Panc1 (cell line): ENCODE data around the gene TBRG1. TPM values are rescaled to one million over a fixed set of nuclear protein-coding genes. Genes with fewer than 3 reads are reported as not detected.

Experiments
- ATAC-seq: fragments of 200-7000 bp; cut with Tn5 transposase; 2 replicates; pipeline ENCODE4 v1.9.1; 2020; ENCODE audit warnings: mild to moderate bottlenecking, moderate library complexity
- BruUV-seq: library from RNA; stranded (reverse); fragments of 400-500 nt; replicated peaks from 2 replicates; lab custom pipeline; 2021; lab: Mats Ljungman, UMichigan
- CTCF ChIA-PET: fragments of 300-600 bp; sonication (Branson Sonifier 250); formaldehyde crosslinking; loops from one replicate; lab custom pipeline; 2022; ENCODE audit warnings: antibody characterized with exemption; lab: Charles Lee
- POLR2A ChIA-PET: fragments of 300-600 bp; sonication (Branson Sonifier 250); formaldehyde crosslinking; loops from one replicate; lab custom pipeline; 2022; ENCODE audit warnings: antibody characterized with exemption; lab: Charles Lee
- DNase-seq: peaks from one replicate; pipeline ENCODE4 v3.0.0-alpha.2; 2010; ENCODE audit warnings: low read depth, low spot score
- H3K27ac ChIP-seq: 2 replicates; pipeline ENCODE4 v1.5.1; 2011; ENCODE audit warnings: mild to moderate bottlenecking, low read length, inconsistent platforms
- H3K27me3 ChIP-seq: fragments of 200-500 bp; sonication (Bioruptor generic); 2 replicates; pipeline ENCODE4 v1.6.0; 2014; ENCODE audit warnings: low read length, inconsistent platforms; ENCODE audit not compliant: control insufficient read depth, insufficient read depth
- H3K36me3 ChIP-seq: fragments of 200-500 bp; sonication (Bioruptor generic); 2 replicates; pipeline ENCODE4 v1.5.1; 2014; ENCODE audit warnings: inconsistent platforms, mild to moderate bottlenecking, low read length, moderate library complexity; ENCODE audit not compliant: control insufficient read depth, insufficient read depth
- H3K4me1 ChIP-seq: 2 replicates; pipeline ENCODE4 v1.5.1; 2011; ENCODE audit warnings: inconsistent platforms, mild to moderate bottlenecking, low read length, moderate library complexity; ENCODE audit not compliant: control insufficient read depth, insufficient read depth
- H3K4me3 ChIP-seq, 2 experiments: 2 replicates each; pipeline ENCODE4 v1.5.1; 2011 to 2012; ENCODE audit warnings: low read depth in 2 of 2, low read length in 2 of 2, mild to moderate bottlenecking in 2 of 2, inconsistent platforms in 1 of 2, moderate library complexity in 1 of 2
- H3K9me3 ChIP-seq: fragments of 200-500 bp; sonication (Bioruptor generic); 2 replicates; pipeline ENCODE4 v1.5.1; 2014; ENCODE audit warnings: low read depth, mild to moderate bottlenecking, inconsistent platforms, low read length, moderate library complexity; ENCODE audit not compliant: control insufficient read depth, insufficient read depth
- CTCF ChIP-seq: fragments of 450-650 bp; IDR thresholded peaks from 2 replicates; pipeline ENCODE4 v1.5.1; 2017; ENCODE audit warnings: mild to moderate bottlenecking
- POLR2AphosphoS5 ChIP-seq: IDR thresholded peaks from 2 replicates; pipeline ENCODE4 v1.6.1; 2012; ENCODE audit warnings: mild to moderate bottlenecking, low read depth, low read length, moderate library complexity
- REST ChIP-seq, 2 experiments: IDR thresholded peaks; 2 replicates each; pipeline ENCODE4 v1.6.1; 2011 to 2012; ENCODE audit warnings: low read depth in 2 of 2, control low read depth in 1 of 2, low read length in 1 of 2, mild to moderate bottlenecking in 1 of 2, moderate library complexity in 1 of 2; ENCODE audit not compliant: insufficient read depth in 1 of 2
- SIN3A ChIP-seq: IDR thresholded peaks from 2 replicates; pipeline ENCODE4 v1.6.1; 2012; ENCODE audit warnings: low read depth, mild to moderate bottlenecking, low read length, moderate library complexity, borderline replicate concordance; ENCODE audit not compliant: insufficient read depth
- TCF7L2 ChIP-seq: IDR thresholded peaks from 2 replicates; pipeline ENCODE4 v1.6.1; 2011; ENCODE audit warnings: mild to moderate bottlenecking, low read depth, low read length, inconsistent platforms
- in situ Hi-C: cut with HindIII; loops from 2 replicates; pipeline ENCODE4 v1.10.0; 2016; ENCODE audit warnings: low sequenced_read_pairs, low pct_unique_long_range_greater_than_20kb
- intact Hi-C: fragments of 100-400 bp; cut with micrococcal nuclease; formaldehyde crosslinking; loops from one replicate; pipeline ENCODE4 v1.10.0; 2022; ENCODE audit not compliant: unreplicated experiment
- total RNA-seq: library from RNA; stranded (reverse); gene quantifications from one replicate; pipeline ENCODE4 v1.2.1, GENCODE V29; 2021; ENCODE audit not compliant: unreplicated experiment

TBRG1 gene
- total RNA-seq, 1 experiment from 2014 or later = 35.0 TPM

- DNase-seq = peak; percentile 81
- Histone ChIP-seq H3K36me3 (no peaks in the 10 kb centered on the region), H3K27me3 (no peaks in the 10 kb centered on the region), H3K9me3 (no peaks in the 10 kb centered on the region), H3K4me3 (peak within 1 kb of the TSS; percentile 67 to 75), H3K4me1 (peaks cover 13% of the 10 kb centered on the region), H3K27ac (peak within 1 kb of the TSS; percentile 93)
- intact Hi-C loops (no loop called here), in situ Hi-C loops (no loop called here)
- ChIA-PET CTCF (interaction anchor here (0.5 to 1.6 kb wide), 4 partner anchors 120 to 1242 kb away, joined by 3 to 8 read pairs (median 4); partner anchors contain the start of genes MSANTD2 and ROBO3), POLR2A (interaction anchor here (0.6 to 0.9 kb wide), 6 partner anchors 24 to 602 kb away, joined by 3 to 15 read pairs (median 4); partner anchors contain the start of gene NRGN)
- peak; percentile 97 for ATAC-seq
- TF ChIP-seq TCF7L2 (no peak), SIN3A (peak; percentile 91; the same call in 1 of the 2 replicates), REST (IDR thresholded peaks at IDR 0.05; ENCODE audit: insufficient read depth in 1 of 2, low read depth in 2 of 2, low read length in 1 of 2) (no peak; a peak in 1 of 4 replicates), POLR2AphosphoS5 (peak; percentile 87; the same call in 1 of the 2 replicates)
- BruUV-seq = TSS peak; percentile 73
Measured at GRCh38 chr11:124673333-124674167, 50.9 kb downstream of the TBRG1 start, which contains the start of the genes SIAE and SPA17. Gene SIAE (minus strand): TSS chr11:124673739. CDS start chr11:124673708, 31 bp downstream. Gene SPA17 (plus strand): TSS chr11:124673904. CDS start chr11:124675265, 1,361 bp downstream.

- peaks cover 13% of the 10 kb centered on the region for H3K4me1 ChIP-seq
- no peaks in the 10 kb centered on the region for H3K9me3 ChIP-seq
- BruUV-seq = no TSS peak
- intact Hi-C loops (no loop called here), in situ Hi-C loops (no loop called here)
- peak overlapping the region; percentile 93 for H3K27ac ChIP-seq
- no peaks in the 10 kb centered on the region for H3K36me3 ChIP-seq
- no peak for TF ChIP-seq REST (IDR thresholded peaks at IDR 0.05; ENCODE audit: insufficient read depth in 1 of 2, low read depth in 2 of 2, low read length in 1 of 2)
- no peak for TF ChIP-seq POLR2AphosphoS5
- TF ChIP-seq CTCF = no peak
- TF ChIP-seq TCF7L2 = no peak
- peak overlapping the region; percentile 67 to 75 for H3K4me3 ChIP-seq
- DNase-seq (no peak), ATAC-seq (peak; percentile 32)
- H3K27me3 ChIP-seq = no peaks in the 10 kb centered on the region
- ChIA-PET CTCF (interaction anchor here (0.5 to 1.6 kb wide), 4 partner anchors 120 to 1243 kb away, joined by 3 to 8 read pairs (median 4); partner anchors contain the start of genes MSANTD2 and ROBO3), POLR2A (interaction anchor here (0.6 to 0.9 kb wide), 6 partner anchors 23 to 603 kb away, joined by 3 to 15 read pairs (median 4); partner anchors contain the start of gene NRGN)
Measured at GRCh38 chr11:124674168-124674517, 51.5 kb downstream of the TBRG1 start.
